Muscle layer of duodenum (tissue), 2 donors: ENCODE data around the gene LRRFIP1.
"Not testable (repeated sequence)": the region's sequence is repeated elsewhere in the genome, so short reads cannot be mapped to it uniquely, and the experiment has no call there.

Experiments used
- H3K27ac ChIP-seq: one replicate; pipeline ENCODE4 v1.7.0; 2013; ENCODE audit warnings: mild to moderate bottlenecking, low read length
- H3K27me3 ChIP-seq: one replicate; pipeline ENCODE4 v1.7.0; 2013; ENCODE audit warnings: low read depth, mild to moderate bottlenecking, control low read depth, low read length
- H3K36me3 ChIP-seq, 2 donors: one replicate each; pipeline ENCODE4 v1.7.0; 2013; ENCODE audit warnings: low read length in 2 of 2, control low read depth in 1 of 2, mild to moderate bottlenecking in 1 of 2; ENCODE audit not compliant: insufficient read depth in 2 of 2, control insufficient read depth in 1 of 2
- H3K4me1 ChIP-seq, 2 donors: one replicate each; pipeline ENCODE4 v1.7.0; 2013; ENCODE audit warnings: low read length in 2 of 2, mild to moderate bottlenecking in 2 of 2, control low read depth in 1 of 2, moderate library complexity in 1 of 2; ENCODE audit not compliant: insufficient read depth in 2 of 2, control insufficient read depth in 1 of 2
- H3K4me3 ChIP-seq, 2 donors: one replicate each; pipeline ENCODE4 v1.7.0; 2013; ENCODE audit warnings: low read length in 2 of 2, low read depth in 1 of 2, mild to moderate bottlenecking in 1 of 2
- H3K9me3 ChIP-seq, 2 donors: one replicate each; pipeline ENCODE4 v1.7.0; 2013; ENCODE audit warnings: low read length in 2 of 2, control low read depth in 1 of 2, mild to moderate bottlenecking in 1 of 2; ENCODE audit not compliant: control insufficient read depth in 1 of 2
- donor health status: healthy.

Gene LRRFIP1

DNA sequence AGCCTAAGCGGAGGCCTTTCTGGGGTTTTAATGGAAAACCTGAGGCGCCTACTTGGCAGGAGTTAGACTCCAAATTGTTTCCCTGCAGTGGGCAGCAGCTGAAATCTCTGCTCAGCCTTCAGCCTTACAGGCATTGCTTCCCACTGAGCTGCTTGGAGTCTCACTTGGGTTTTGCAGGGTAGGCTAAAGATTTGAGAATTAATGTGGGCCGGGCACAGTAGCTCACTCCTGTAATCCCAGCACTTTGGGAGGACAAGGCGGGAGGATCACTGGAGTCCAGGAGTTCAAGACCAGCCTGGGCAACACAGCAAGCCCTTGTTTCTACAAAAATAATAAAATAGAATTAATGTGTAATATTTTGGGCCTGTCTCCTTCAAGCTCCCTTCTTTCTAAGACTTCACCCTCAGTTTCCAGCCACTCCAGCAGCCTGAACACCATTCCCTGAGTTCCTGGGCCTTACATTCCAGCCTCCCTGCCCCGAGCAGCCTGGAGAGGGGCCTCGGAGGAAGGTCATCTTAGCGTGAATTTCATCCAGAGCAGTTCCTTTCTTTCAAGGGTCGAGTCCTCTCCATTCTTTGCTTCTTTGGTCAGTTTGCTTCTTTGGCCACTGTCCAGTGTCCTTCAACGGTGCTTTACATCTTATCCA is 27.8 kb upstream of the LRRFIP1 start:
- no peaks in the 10 kb centered on the region for H3K36me3 ChIP-seq
- peak overlapping the region; percentile 30 to 39 for H3K4me3 ChIP-seq
- H3K27me3 ChIP-seq: no peaks in the 10 kb centered on the region
- H3K27ac ChIP-seq: peak overlapping the region; percentile 84
- H3K4me1 ChIP-seq: peaks cover 0 to 12% of the 10 kb centered on the region in 2 donors
- no peaks in the 10 kb centered on the region for H3K9me3 ChIP-seq

DNA sequence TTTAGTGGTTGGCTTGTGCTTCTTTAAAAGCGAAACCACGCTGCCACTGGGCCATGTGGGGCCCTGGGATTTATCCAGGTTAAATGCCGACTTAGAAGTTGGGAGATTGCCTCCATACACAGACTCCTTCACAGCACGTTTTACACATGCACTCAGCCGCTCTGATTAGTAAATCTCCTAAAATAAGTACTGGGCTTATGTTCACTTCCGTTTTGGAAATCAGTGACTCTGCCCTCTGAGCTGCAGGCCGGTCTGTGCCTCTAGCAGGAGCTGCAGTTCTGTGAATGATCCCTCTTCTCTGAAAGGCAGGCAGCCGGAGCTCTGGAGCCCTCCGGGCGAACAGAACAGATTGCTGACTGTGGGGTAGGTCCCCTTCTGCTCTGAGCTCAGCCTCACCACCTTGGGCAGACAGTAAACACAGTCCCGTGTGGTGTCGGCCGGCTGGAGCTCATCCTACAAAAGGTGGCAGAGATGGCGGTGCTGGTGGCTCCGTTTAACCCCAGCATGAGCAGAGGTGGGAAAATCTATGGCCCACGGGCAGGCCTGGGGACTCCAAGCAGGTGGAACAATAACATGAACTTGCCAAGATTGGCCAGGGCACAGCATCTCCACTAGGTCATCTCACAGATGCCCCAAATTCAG is 27.1 kb upstream of the LRRFIP1 start:
- Histone ChIP-seq H3K9me3 (no peaks in the 10 kb centered on the region), H3K27ac (peak overlapping the region; percentile 84), H3K27me3 (no peaks in the 10 kb centered on the region), H3K36me3 (no peaks in the 10 kb centered on the region), H3K4me1 (peaks cover 0 to 10% of the 10 kb centered on the region in 2 donors), H3K4me3 (peak overlapping the region; percentile 30 to 39)

DNA sequence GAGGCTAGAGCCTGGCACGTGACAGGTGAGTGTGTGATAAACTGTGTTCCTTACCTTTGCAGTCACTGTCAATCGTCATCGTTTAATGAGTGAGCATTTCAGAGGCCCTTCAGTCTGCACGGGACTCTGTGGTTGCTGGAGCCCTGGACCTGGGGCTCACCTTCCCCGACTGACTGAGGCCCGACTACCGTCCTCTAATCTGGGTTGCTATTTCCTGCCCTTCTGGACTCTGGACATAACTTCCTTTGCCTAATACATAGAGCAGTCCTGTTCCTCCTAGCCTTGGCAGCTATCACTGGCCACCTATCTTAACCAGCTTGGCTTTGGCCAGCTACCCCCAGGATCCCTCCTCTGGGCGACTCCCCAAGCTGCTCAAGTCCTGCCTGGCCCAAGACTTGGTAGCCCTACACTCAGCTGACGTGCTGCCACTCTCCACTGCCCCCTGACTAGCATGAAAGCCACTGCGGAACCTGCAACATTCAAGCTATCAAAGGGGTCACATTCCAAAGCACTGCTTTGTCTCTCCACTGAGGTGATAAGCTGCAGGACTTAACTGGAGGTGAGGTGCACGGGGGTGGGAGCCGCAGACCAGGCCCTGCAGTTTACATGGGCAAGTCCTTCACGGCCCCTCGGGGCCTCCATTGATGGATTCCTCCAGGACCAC is 25.8 kb upstream of the LRRFIP1 start:
- no peaks in the 10 kb centered on the region for H3K9me3 ChIP-seq
- H3K27ac ChIP-seq: no peak overlapping the region
- H3K27me3 ChIP-seq: no peaks in the 10 kb centered on the region
- no peaks in the 10 kb centered on the region for H3K36me3 ChIP-seq
- no peak overlapping the region for H3K4me3 ChIP-seq
- peaks cover 0 to 10% of the 10 kb centered on the region in 2 donors for H3K4me1 ChIP-seq

DNA sequence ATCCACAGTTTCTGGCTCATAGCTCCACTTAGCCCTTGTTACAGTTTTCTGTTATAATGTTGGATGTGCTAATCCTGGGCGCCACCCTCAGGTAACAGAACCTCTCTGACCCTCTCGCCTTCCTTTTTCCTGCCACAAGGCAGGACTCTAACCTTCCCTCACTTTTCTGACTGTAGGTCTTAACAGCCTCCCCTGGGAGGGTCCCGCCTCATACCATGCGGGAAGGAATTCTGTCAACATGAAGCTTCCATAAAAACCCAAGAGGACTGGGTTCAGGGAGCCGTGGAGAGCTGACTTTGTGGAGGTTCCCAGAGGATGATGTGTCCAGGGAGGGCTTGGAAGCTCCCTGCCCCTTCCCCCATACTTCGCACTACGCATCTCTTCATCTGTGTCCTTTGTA is 25.0 kb upstream of the LRRFIP1 start:
- peaks cover 0 to 10% of the 10 kb centered on the region in 2 donors for H3K4me1 ChIP-seq
- no peaks in the 10 kb centered on the region for H3K27me3 ChIP-seq
- H3K9me3 ChIP-seq: no peaks in the 10 kb centered on the region
- H3K36me3 ChIP-seq: no peaks in the 10 kb centered on the region
- no peak overlapping the region for H3K27ac ChIP-seq
- H3K4me3 ChIP-seq: no peak overlapping the region

DNA sequence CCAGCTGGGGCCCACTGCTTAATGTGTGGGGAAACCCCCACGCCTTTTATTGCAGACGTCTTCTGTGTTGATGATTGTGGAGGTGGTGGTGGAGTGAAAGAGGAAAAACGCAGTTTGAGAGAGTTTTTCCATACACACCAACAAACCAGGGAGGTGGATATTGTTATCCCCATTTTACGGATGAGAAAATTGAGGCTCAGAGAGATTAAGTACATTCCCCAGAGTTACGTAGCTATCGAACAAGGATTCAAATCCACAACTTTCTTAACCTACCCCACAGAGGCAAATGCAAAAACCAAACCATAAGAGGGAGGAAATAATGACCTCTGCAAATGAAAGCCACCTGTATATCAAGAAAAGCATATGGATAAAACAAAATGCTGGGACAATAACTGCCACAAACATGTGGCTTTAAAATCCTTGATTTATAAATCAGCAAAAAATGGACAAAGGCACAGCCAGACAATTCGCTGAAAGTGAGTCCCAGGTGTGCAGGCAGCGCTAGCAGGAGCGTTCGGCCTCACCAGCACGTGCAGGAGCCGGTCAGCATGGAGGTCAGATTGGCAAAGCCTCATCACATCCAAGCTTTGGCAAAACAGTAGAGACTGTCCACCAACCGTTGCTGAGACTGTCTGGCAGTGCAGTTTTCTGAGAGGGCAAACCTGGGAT is 24.2 kb upstream of the LRRFIP1 start:
- Histone ChIP-seq H3K9me3 (no peaks in the 10 kb centered on the region), H3K4me1 (peaks cover 0 to 10% of the 10 kb centered on the region in 2 donors), H3K27me3 (no peaks in the 10 kb centered on the region), H3K4me3 (peak overlapping the region in 1 of 2 donors; percentile 19), H3K27ac (peak overlapping the region; percentile 60), H3K36me3 (no peaks in the 10 kb centered on the region)

DNA sequence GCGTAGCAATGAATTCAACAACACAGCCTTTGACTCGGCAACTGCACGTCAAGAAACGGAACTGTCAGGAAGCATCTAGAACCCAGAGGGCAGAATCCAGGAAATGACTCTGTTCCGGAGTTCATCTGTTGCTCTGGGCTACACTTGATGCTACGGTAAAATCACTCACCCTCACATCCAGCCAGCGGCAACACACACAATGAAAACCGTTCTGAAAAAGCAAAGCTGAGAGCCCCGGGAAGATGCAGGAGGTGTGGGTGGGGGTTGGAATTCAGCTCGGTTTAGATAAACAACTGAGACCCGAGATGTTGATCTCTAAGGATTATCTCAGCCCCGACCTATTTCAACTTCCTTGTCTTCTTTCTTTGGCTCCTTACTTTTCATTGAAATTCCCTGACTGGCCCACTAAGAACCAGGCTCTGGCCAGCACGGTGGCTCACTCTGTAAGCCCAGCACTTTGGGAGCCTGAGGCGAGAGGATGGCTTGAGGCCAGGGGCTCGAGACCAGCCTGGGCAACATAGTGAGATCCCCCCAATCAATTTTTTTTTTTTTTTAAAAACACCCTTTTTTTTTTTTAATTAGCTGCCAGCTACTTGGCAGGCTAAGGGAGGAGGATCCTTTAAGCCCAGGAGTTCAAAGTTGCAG is 23.5 kb upstream of the LRRFIP1 start:
- H3K27me3 ChIP-seq: no peaks in the 10 kb centered on the region
- H3K4me3 ChIP-seq: peak overlapping the region in 1 of 2 donors; percentile 19
- H3K4me1 ChIP-seq: peaks cover 0 to 10% of the 10 kb centered on the region in 2 donors
- peak overlapping the region; percentile 60 for H3K27ac ChIP-seq
- no peaks in the 10 kb centered on the region for H3K36me3 ChIP-seq
- no peaks in the 10 kb centered on the region for H3K9me3 ChIP-seq

DNA sequence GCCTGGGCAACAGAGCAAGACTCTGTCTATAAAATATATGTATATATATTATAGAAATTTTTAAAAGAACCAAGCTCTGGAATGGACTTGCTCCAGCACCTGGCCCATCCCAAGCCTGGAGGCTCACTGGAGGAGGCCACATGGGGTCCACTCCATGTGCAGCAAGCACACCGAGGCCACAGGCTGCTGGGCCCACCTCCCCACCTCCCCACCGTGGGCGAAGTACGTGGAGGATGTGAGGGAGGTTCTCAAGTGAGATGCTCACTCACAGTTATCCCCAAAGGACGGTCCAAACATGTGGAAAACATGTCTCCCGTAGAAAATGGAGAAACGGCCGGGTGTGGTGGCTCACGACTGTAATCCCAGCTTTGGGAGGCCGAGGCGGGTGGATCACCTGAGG is 23.0 kb upstream of the LRRFIP1 start:
- H3K27ac ChIP-seq: no peak overlapping the region
- no peaks in the 10 kb centered on the region for H3K9me3 ChIP-seq
- no peaks in the 10 kb centered on the region for H3K27me3 ChIP-seq

DNA sequence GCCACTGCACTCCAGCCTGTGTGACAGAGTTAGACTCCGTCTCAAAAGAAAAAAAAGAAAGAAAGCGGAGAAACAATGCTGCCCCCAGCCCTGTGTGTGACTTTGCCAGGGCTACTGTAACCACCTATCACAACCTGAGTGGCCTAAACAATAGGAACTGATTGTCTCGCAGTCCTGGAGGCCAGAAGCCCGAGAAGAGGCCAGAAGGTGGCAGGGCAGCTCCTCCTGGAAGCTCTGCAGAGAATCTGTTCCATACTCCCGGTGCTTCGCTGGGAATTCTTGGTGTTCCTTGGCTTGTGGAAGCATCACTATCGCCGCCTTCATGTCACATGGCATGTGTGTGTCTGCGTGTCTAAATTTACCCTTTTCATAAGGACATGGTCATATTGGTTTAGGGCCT is 22.4 kb upstream of the LRRFIP1 start:
- H3K36me3 ChIP-seq: no peaks in the 10 kb centered on the region
- no peak overlapping the region for H3K27ac ChIP-seq
- no peak overlapping the region for H3K4me3 ChIP-seq
- no peaks in the 10 kb centered on the region for H3K27me3 ChIP-seq
- H3K4me1 ChIP-seq: peaks cover 0 to 10% of the 10 kb centered on the region in 2 donors
- no peaks in the 10 kb centered on the region for H3K9me3 ChIP-seq

More for the DNA sequence above, 23.0 kb upstream of the LRRFIP1 start:
- H3K36me3 ChIP-seq: no peaks in the 10 kb centered on the region
- no peak overlapping the region for H3K4me3 ChIP-seq
- H3K4me1 ChIP-seq: peaks cover 0 to 10% of the 10 kb centered on the region in 2 donors

DNA sequence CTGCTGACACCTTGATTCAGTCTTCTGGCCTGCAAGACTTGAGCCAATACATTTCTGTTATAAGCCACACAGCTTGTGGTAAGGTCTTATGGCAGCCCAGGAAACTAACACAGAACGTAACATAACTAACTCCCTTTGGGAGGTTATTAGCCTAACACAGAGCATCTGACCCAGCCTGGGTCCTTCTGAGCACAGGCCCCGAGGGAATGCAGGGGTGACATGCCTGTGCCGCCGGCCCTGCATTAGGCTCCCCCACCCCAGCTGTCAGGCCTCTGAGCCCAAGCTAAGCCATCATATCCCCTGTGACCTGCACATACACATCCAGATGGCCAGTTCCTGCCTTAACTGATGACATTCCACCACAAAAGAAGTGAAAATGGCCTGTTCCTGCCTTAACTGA is 20.9 kb upstream of the LRRFIP1 start:
- H3K27ac ChIP-seq, H3K4me1 ChIP-seq, H3K27me3 ChIP-seq, H3K36me3 ChIP-seq, H3K9me3 ChIP-seq, H3K4me3 ChIP-seq: not testable (repeated sequence)

DNA sequence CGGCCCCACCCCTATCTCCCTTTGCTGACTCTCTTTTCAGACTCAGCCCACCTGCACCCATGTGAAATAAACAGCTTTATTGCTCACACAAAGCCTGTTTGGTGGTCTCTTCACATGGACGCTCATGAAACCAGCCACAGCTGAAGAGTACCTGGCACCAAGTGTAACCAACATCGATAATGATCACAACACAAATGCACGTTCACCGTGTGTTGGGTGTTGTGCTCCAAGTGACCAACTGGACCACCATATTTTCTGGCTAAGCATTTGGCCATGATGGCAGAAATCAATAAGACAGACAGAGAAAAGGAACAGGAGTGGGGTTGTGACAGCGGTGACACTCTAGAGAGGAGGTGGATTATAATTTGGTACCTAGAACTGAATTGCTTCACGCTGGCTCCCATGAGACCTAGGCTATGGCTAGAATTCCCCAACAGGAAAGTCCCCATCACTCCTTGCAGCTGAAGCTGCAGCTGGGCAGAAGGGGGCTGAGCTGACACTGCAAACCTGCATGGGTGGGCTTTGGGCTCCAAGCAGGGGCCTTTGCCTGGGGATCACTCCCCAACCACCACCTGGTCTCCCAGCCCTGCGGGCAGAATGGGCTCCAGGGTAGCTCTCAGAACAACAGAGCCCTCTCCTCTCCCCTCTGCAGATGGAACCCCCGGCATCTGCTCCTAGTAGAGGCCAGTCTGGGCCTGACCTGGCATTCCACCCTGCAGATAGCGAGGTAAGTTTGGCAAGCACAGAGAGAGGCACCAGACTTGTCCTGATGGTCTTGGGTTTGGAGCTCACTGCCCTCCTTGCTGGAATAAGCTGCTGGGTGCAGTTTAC is 14.6 kb upstream of the LRRFIP1 start:
- H3K27ac ChIP-seq: no peak overlapping the region
- no peaks in the 10 kb centered on the region for H3K36me3 ChIP-seq
- no peak overlapping the region for H3K4me3 ChIP-seq
- no peaks in the 10 kb centered on the region for H3K27me3 ChIP-seq
- peaks cover 0 to 32% of the 10 kb centered on the region in 2 donors for H3K4me1 ChIP-seq
- no peaks in the 10 kb centered on the region for H3K9me3 ChIP-seq
